ENCODE measurements around the gene PDPN. TPM values are rescaled to one million over a fixed set of nuclear protein-coding genes. Genes with fewer than 3 reads are reported as not detected.

The PDPN gene
- total RNA-seq, 1 donor from 2014 or later, result not detected

DNA sequence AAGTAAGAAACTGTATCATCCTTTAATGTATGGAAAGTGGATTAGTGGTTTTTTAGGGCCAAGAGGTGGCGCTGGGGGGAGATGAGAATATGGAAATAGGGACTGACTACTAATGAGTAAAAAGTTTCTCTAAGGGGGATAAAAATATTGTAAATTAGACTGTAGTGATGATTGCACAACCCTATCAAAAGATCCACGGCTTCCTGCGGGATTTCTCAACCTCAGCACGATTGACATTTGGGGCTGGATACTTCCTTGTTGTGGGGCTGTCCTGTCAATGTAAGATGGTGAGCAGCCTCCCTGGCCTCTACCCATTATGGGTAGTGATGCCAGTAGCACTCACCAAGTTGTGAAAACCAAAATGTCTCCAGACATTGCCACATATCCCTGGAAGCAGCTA lies 80.3 kb downstream of the PDPN start:
- TF ChIP-seq, protein P1, sequence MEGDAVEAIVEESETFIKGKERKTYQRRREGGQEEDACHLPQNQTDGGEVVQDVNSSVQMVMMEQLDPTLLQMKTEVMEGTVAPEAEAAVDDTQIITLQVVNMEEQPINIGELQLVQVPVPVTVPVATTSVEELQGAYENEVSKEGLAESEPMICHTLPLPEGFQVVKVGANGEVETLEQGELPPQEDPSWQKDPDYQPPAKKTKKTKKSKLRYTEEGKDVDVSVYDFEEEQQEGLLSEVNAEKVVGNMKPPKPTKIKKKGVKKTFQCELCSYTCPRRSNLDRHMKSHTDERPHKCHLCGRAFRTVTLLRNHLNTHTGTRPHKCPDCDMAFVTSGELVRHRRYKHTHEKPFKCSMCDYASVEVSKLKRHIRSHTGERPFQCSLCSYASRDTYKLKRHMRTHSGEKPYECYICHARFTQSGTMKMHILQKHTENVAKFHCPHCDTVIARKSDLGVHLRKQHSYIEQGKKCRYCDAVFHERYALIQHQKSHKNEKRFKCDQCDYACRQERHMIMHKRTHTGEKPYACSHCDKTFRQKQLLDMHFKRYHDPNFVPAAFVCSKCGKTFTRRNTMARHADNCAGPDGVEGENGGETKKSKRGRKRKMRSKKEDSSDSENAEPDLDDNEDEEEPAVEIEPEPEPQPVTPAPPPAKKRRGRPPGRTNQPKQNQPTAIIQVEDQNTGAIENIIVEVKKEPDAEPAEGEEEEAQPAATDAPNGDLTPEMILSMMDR (IDR thresholded peaks at IDR 0.05), result no peak
- Mint-ChIP-seq H3K27ac (ENCODE audit: unreplicated experiment) (no peak overlapping the region), H3K9me3 (ENCODE audit: unreplicated experiment) (peaks cover 3% of the 10 kb centered on the region), H3K36me3 (ENCODE audit: unreplicated experiment) (no peaks in the 10 kb centered on the region), H3K27me3 (ENCODE audit: unreplicated experiment) (peaks cover 2% of the 10 kb centered on the region), H3K4me1 (ENCODE audit: unreplicated experiment) (no peaks in the 10 kb centered on the region), H3K4me3 (ENCODE audit: unreplicated experiment) (no peak overlapping the region)
- no peak for DNase-seq (ENCODE audit: extremely low spot score, unreplicated experiment)

DNA sequence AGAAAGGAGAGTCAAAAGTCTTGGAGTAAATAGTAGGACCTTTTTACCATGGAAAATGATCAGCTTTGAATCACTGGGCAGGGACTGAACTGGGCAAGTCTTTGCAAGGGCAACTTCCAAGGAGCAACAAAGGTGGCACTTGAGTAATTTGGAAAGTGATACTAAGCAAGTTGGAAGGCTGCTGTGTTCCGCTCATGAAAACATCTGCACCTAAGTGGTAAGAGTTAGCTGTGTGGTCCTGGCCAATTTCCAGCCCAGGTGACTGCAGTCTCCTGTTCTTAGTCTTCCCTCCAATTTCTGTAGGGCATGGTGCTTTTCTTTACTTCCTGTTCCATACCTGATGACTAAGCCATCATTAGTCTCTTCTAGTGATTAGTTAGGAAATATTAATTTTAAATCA lies 80.8 kb downstream of the PDPN start:
- H3K4me3 Mint-ChIP-seq (ENCODE audit: unreplicated experiment), result no peak overlapping the region
- no peaks in the 10 kb centered on the region for H3K4me1 Mint-ChIP-seq (ENCODE audit: unreplicated experiment)
- H3K9me3 Mint-ChIP-seq (ENCODE audit: unreplicated experiment), result no peaks in the 10 kb centered on the region
- peaks cover 2% of the 10 kb centered on the region for H3K27me3 Mint-ChIP-seq (ENCODE audit: unreplicated experiment)
- no peaks in the 10 kb centered on the region for H3K36me3 Mint-ChIP-seq (ENCODE audit: unreplicated experiment)
- H3K27ac Mint-ChIP-seq (ENCODE audit: unreplicated experiment), result no peak overlapping the region
- TF ChIP-seq, protein P1 (IDR thresholded peaks at IDR 0.05), result no peak
- no peak for DNase-seq (ENCODE audit: extremely low spot score, unreplicated experiment)

DNA sequence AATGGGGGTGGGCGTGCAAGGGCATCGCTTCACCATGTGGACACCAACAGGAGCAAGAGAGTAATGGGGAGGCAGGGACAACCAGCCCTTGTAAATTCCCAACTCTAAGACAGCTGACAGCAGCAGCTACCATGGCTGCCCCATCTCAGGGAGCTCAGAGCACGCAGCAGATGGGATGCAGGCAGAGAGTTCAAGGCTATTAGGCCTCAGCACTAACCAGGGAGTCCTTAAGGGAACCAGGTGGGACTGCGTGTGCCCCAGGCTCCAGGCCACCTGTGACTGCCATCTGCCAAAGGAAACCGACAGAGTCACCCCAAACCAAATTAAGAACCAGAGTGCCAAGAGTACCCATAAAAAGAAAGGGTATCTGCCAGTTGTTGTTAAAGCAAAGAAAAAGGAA lies 82.7 kb downstream of the PDPN start:
- TF ChIP-seq, protein P1 (IDR thresholded peaks at IDR 0.05), result no peak
- H3K4me3 Mint-ChIP-seq (ENCODE audit: unreplicated experiment), result no peak overlapping the region
- no peak overlapping the region for H3K27ac Mint-ChIP-seq (ENCODE audit: unreplicated experiment)
- no peaks in the 10 kb centered on the region for H3K36me3 Mint-ChIP-seq (ENCODE audit: unreplicated experiment)
- DNase-seq (ENCODE audit: extremely low spot score, unreplicated experiment), result no peak
- no peaks in the 10 kb centered on the region for H3K4me1 Mint-ChIP-seq (ENCODE audit: unreplicated experiment)
- no peaks in the 10 kb centered on the region for H3K9me3 Mint-ChIP-seq (ENCODE audit: unreplicated experiment)
- H3K27me3 Mint-ChIP-seq (ENCODE audit: unreplicated experiment), result peaks cover 2% of the 10 kb centered on the region

Other genes starting within 250 kb of the PDPN start
- not detected in 2 replicates for gene PRAMEF14, start 236.7 kb upstream of the PDPN start, total RNA-seq
- gene PRAMEF19, start 211.9 kb upstream of the PDPN start, total RNA-seq, result not detected in 2 replicates
- gene PRAMEF17, start 194.2 kb upstream of the PDPN start, total RNA-seq, result not detected in 2 replicates
- gene PRAMEF20, start 173.4 kb upstream of the PDPN start, total RNA-seq, result not detected in 2 replicates
- not detected in 2 replicates for gene LRRC38, start 69.8 kb upstream of the PDPN start, total RNA-seq
- gene PRDM2, start 116.4 kb downstream of the PDPN start, total RNA-seq, result 51.7 and 52.0 TPM in 2 replicates

Data from osteocyte (in vitro differentiated cells).